Measurements from ENCODE around the gene RASA4B. TPM values are rescaled to one million over a fixed set of nuclear protein-coding genes. Genes with fewer than 3 reads are reported as not detected.
"Not testable (repeated sequence)": the region's sequence is repeated elsewhere in the genome, so short reads cannot be mapped to it uniquely, and the experiment has no call there.

The RASA4B gene
- polyA plus RNA-seq, 3 donors from 2014 or later, result 1.8 to 2.7 (median 2.1) TPM

- not testable (repeated sequence) for H3K4me1 Mint-ChIP-seq; H3K27me3 Mint-ChIP-seq (ENCODE audit: low read depth in 3 of 3); H3K36me3 Mint-ChIP-seq; H3K27ac Mint-ChIP-seq; H3K4me3 Mint-ChIP-seq; DNase-seq; H3K9me3 Mint-ChIP-seq
These were observed 23.0 kb downstream of the RASA4B start for GRCh38 chr7:102494473-102495149.

GRCh38 chr7:102494026-102494425 lies 23.6 kb downstream of the RASA4B start:
- H3K27me3 Mint-ChIP-seq (ENCODE audit: low read depth in 3 of 3); H3K4me3 Mint-ChIP-seq; H3K27ac Mint-ChIP-seq; H3K36me3 Mint-ChIP-seq; H3K9me3 Mint-ChIP-seq; H3K4me1 Mint-ChIP-seq; DNase-seq: not testable (repeated sequence)

GRCh38 chr7:102493220-102493935 lies 24.2 kb downstream of the RASA4B start:
- H3K27me3 Mint-ChIP-seq (ENCODE audit: low read depth in 3 of 3); DNase-seq; H3K4me1 Mint-ChIP-seq; H3K36me3 Mint-ChIP-seq; H3K27ac Mint-ChIP-seq; H3K9me3 Mint-ChIP-seq: not testable (repeated sequence)
- peak overlapping the region in 1 of 5 donors; percentile 29 for H3K4me3 Mint-ChIP-seq

- not testable (repeated sequence) for H3K4me3 Mint-ChIP-seq; H3K4me1 Mint-ChIP-seq; H3K27me3 Mint-ChIP-seq (ENCODE audit: low read depth in 3 of 3); H3K9me3 Mint-ChIP-seq; H3K27ac Mint-ChIP-seq; H3K36me3 Mint-ChIP-seq
- DNase-seq, result peak; percentile 32 to 44 (median 33)
These were observed 27.0 kb downstream of the RASA4B start for GRCh38 chr7:102490529-102491075.

GRCh38 chr7:102484317-102484716 lies 33.3 kb downstream of the RASA4B start:
- H3K36me3 Mint-ChIP-seq; H3K27me3 Mint-ChIP-seq (ENCODE audit: low read depth in 3 of 3); DNase-seq; H3K9me3 Mint-ChIP-seq; H3K4me1 Mint-ChIP-seq; H3K4me3 Mint-ChIP-seq; H3K27ac Mint-ChIP-seq: not testable (repeated sequence)

GRCh38 chr7:102481962-102482361 lies 35.6 kb downstream of the RASA4B start:
- not testable (repeated sequence) for H3K4me1 Mint-ChIP-seq; DNase-seq; H3K27ac Mint-ChIP-seq; H3K9me3 Mint-ChIP-seq; H3K4me3 Mint-ChIP-seq; H3K27me3 Mint-ChIP-seq (ENCODE audit: low read depth in 3 of 3); H3K36me3 Mint-ChIP-seq

GRCh38 chr7:102479982-102480637 lies 37.5 kb downstream of the RASA4B start:
- H3K4me3 Mint-ChIP-seq, result peak overlapping the region in 1 of 5 donors; percentile 19
- H3K27ac Mint-ChIP-seq; H3K9me3 Mint-ChIP-seq; H3K4me1 Mint-ChIP-seq; H3K27me3 Mint-ChIP-seq (ENCODE audit: low read depth in 3 of 3); H3K36me3 Mint-ChIP-seq: not testable (repeated sequence)
- peak in 2 of 3 donors; percentile 23 to 24 for DNase-seq

GRCh38 chr7:102479209-102479584 lies 38.4 kb downstream of the RASA4B start:
- not testable (repeated sequence) for H3K36me3 Mint-ChIP-seq; DNase-seq; H3K4me1 Mint-ChIP-seq; H3K4me3 Mint-ChIP-seq; H3K27me3 Mint-ChIP-seq (ENCODE audit: low read depth in 3 of 3); H3K9me3 Mint-ChIP-seq; H3K27ac Mint-ChIP-seq

GRCh38 chr7:102478314-102479208 lies 39.0 kb downstream of the RASA4B start, which contains the start of gene POLR2J:
Gene POLR2J (minus strand): TSS chr7:102478922. CDS start chr7:102478860, 62 bp downstream.
- DNase-seq, result peak; percentile 85 to 92 (median 91)

GRCh38 chr7:102474736-102475435 lies 42.7 kb downstream of the RASA4B start:
- not testable (repeated sequence) for H3K27ac Mint-ChIP-seq, DNase-seq

More at GRCh38 chr7:102478314-102479208, 39.0 kb downstream of the RASA4B start, which contains the start of gene POLR2J:
- H3K36me3 Mint-ChIP-seq; H3K9me3 Mint-ChIP-seq; H3K27me3 Mint-ChIP-seq (ENCODE audit: low read depth in 3 of 3); H3K4me1 Mint-ChIP-seq: not testable (repeated sequence)
- Mint-ChIP-seq H3K27ac (peak within 1 kb of the TSS; percentile 64 to 90 (median 77)), H3K4me3 (peak within 1 kb of the TSS; percentile 85 to 92 (median 88))

GRCh38 chr7:102474116-102474515 lies 43.5 kb downstream of the RASA4B start:
- not testable (repeated sequence) for H3K27me3 Mint-ChIP-seq (ENCODE audit: low read depth in 3 of 3); DNase-seq; H3K27ac Mint-ChIP-seq; H3K4me3 Mint-ChIP-seq; H3K9me3 Mint-ChIP-seq; H3K36me3 Mint-ChIP-seq; H3K4me1 Mint-ChIP-seq

More at GRCh38 chr7:102474736-102475435, 42.7 kb downstream of the RASA4B start:
- H3K36me3 Mint-ChIP-seq; H3K4me1 Mint-ChIP-seq; H3K27me3 Mint-ChIP-seq (ENCODE audit: low read depth in 3 of 3); H3K9me3 Mint-ChIP-seq; H3K4me3 Mint-ChIP-seq: not testable (repeated sequence)

- no peaks in the 10 kb centered on the region for H3K4me1 Mint-ChIP-seq
- no peak overlapping the region for H3K27ac Mint-ChIP-seq
- H3K9me3 Mint-ChIP-seq, result no peaks in the 10 kb centered on the region
- peaks cover 0 to 4% (median 0%) of the 10 kb centered on the region in 3 donors for H3K36me3 Mint-ChIP-seq
- H3K27me3 Mint-ChIP-seq (ENCODE audit: low read depth in 3 of 3), result peaks cover 0 to 5% (median 0%) of the 10 kb centered on the region in 3 donors
- H3K4me3 Mint-ChIP-seq, result no peak overlapping the region
- DNase-seq, result no peak
These were observed 44.1 kb downstream of the RASA4B start for GRCh38 chr7:102473271-102473991.

Data from immature natural killer cell (primary cell).